Astrocyte (in vitro differentiated cells and primary cell): ENCODE data around the gene PRICKLE1. TPM values are rescaled to one million over a fixed set of nuclear protein-coding genes. Genes with fewer than 3 reads are reported as not detected.

Source experiments
- DNase-seq: peaks from one replicate; pipeline ENCODE4 v3.0.0-alpha.2; 2010; ENCODE audit warnings: low read depth
- FAIRE-seq: peaks from 2 replicates; lab custom pipeline; 2011; peaks lifted over from hg19 to GRCh38; lab: Jason Lieb, UNC
- H2AFZ ChIP-seq: 2 replicates; pipeline ENCODE4 v1.6.0; 2012; ENCODE audit warnings: low read depth, low read length, inconsistent platforms
- H3K27ac ChIP-seq: 2 replicates; pipeline ENCODE4 v1.5.1; 2011; ENCODE audit warnings: low read depth, low read length, inconsistent platforms
- H3K27me3 ChIP-seq: 2 replicates; pipeline ENCODE4 v1.6.0; 2011; ENCODE audit warnings: low read length, inconsistent platforms; ENCODE audit not compliant: insufficient read depth
- H3K36me3 ChIP-seq: 2 replicates; pipeline ENCODE4 v1.5.1; 2011; ENCODE audit warnings: low read length, inconsistent platforms; ENCODE audit not compliant: insufficient read depth
- H3K4me1 ChIP-seq: 2 replicates; pipeline ENCODE4 v1.5.1; 2011; ENCODE audit warnings: low read length, inconsistent platforms; ENCODE audit not compliant: insufficient read depth
- H3K4me2 ChIP-seq: 2 replicates; pipeline ENCODE4 v1.6.0; 2012; ENCODE audit warnings: low read length, inconsistent platforms
- H3K4me3 ChIP-seq: 2 replicates; pipeline ENCODE4 v1.5.1; 2011; ENCODE audit warnings: low read depth, mild to moderate bottlenecking, low read length, inconsistent platforms; ENCODE audit not compliant: insufficient read depth
- H3K79me2 ChIP-seq: 2 replicates; pipeline ENCODE4 v1.6.0; 2012; ENCODE audit warnings: mild to moderate bottlenecking, low read length, inconsistent platforms; ENCODE audit not compliant: insufficient read depth
- H3K9ac ChIP-seq: 2 replicates; pipeline ENCODE4 v1.6.0; 2012; ENCODE audit warnings: mild to moderate bottlenecking, low read length, inconsistent platforms
- H3K9me3 ChIP-seq: 2 replicates; pipeline ENCODE4 v1.5.1; 2012; ENCODE audit warnings: low read depth, mild to moderate bottlenecking, low read length, inconsistent platforms; ENCODE audit not compliant: insufficient read depth
- H4K20me1 ChIP-seq: 2 replicates; pipeline ENCODE4 v1.6.0; 2012; ENCODE audit warnings: low read length, inconsistent platforms; ENCODE audit not compliant: insufficient read depth
- H3K27ac Mint-ChIP-seq: one replicate; pipeline ENCODE4 v1.8.0; 2021; ENCODE audit warnings: mild to moderate bottlenecking, mixed read lengths; ENCODE audit not compliant: unreplicated experiment
- H3K27me3 Mint-ChIP-seq: one replicate; pipeline ENCODE4 v1.8.0; 2021; ENCODE audit warnings: low read depth, mixed read lengths; ENCODE audit not compliant: unreplicated experiment
- H3K36me3 Mint-ChIP-seq: one replicate; pipeline ENCODE4 v1.8.0; 2021; ENCODE audit warnings: low read depth, mixed read lengths; ENCODE audit not compliant: unreplicated experiment
- H3K4me1 Mint-ChIP-seq: one replicate; pipeline ENCODE4 v1.8.0; 2021; ENCODE audit warnings: low read depth, mixed read lengths; ENCODE audit not compliant: unreplicated experiment
- H3K4me3 Mint-ChIP-seq: one replicate; pipeline ENCODE4 v1.8.0; 2021; ENCODE audit warnings: mild to moderate bottlenecking, moderate library complexity, mixed read lengths; ENCODE audit not compliant: unreplicated experiment
- H3K9me3 Mint-ChIP-seq: one replicate; pipeline ENCODE4 v1.8.0; 2021; ENCODE audit warnings: mild to moderate bottlenecking, mixed read lengths; ENCODE audit not compliant: unreplicated experiment
- EZH2 ChIP-seq: IDR thresholded peaks from 2 replicates; pipeline ENCODE4 v1.6.1; 2012; ENCODE audit warnings: mild to moderate bottlenecking, low read length, inconsistent platforms; ENCODE audit not compliant: insufficient read depth
- total RNA-seq: library from RNA; stranded (reverse); gene quantifications from 2 replicates; pipeline ENCODE4 v1.2.1, GENCODE V29; 2021
- TF ChIP-seq, protein P1 (sequence below): IDR thresholded peaks from 2 replicates; pipeline ENCODE4 v1.5.1; 2011; ENCODE audit warnings: low read depth, mild to moderate bottlenecking, inconsistent platforms, low read length, moderate library complexity; ENCODE audit not compliant: insufficient read depth

The PRICKLE1 gene
- total RNA-seq, 1 donor from 2014 or later, result 34.9 TPM

DNA sequence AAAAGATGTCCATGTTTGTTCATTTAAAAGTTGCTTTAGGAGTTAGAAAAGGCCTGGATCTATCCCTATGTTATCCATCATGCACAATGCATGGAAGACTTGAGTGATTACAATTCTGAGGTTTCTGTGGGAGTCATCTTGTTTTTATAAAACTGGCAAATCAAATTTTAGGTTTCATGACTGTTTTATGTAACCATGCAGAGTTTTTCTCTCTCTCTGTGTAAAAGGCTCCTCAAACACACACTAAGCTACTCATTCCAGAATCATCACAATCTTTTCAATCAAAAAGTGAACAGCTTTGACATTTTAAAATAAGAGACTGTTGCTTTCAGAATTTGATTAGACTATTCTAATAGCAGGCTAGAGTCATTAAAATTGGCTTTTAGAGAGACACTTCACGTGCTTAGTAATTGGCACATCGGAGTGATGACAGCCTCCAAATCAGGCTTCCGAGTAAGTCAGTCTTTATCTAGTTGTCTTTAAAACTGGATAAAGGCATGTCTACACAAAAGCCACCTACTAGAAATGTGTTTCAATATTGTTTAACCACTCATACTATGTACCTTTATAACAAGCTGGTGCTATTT is 31.9 kb downstream of the PRICKLE1 start:
- H3K27me3 ChIP-seq, result no peaks in the 10 kb centered on the region
- H2AFZ ChIP-seq, result no peak overlapping the region
- TF ChIP-seq, protein P1, sequence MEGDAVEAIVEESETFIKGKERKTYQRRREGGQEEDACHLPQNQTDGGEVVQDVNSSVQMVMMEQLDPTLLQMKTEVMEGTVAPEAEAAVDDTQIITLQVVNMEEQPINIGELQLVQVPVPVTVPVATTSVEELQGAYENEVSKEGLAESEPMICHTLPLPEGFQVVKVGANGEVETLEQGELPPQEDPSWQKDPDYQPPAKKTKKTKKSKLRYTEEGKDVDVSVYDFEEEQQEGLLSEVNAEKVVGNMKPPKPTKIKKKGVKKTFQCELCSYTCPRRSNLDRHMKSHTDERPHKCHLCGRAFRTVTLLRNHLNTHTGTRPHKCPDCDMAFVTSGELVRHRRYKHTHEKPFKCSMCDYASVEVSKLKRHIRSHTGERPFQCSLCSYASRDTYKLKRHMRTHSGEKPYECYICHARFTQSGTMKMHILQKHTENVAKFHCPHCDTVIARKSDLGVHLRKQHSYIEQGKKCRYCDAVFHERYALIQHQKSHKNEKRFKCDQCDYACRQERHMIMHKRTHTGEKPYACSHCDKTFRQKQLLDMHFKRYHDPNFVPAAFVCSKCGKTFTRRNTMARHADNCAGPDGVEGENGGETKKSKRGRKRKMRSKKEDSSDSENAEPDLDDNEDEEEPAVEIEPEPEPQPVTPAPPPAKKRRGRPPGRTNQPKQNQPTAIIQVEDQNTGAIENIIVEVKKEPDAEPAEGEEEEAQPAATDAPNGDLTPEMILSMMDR, result no peak
- TF ChIP-seq EZH2, result no peak
- H3K4me2 ChIP-seq, result no peak overlapping the region
- peaks cover 39% of the 10 kb centered on the region for H4K20me1 ChIP-seq
- peaks cover 87% of the 10 kb centered on the region for H3K79me2 ChIP-seq
- H3K4me3 ChIP-seq, result no peak overlapping the region
- Mint-ChIP-seq H3K4me1 (peaks cover 3% of the 10 kb centered on the region), H3K9me3 (no peaks in the 10 kb centered on the region), H3K27me3 (no peaks in the 10 kb centered on the region), H3K36me3 (no peaks in the 10 kb centered on the region), H3K27ac (no peak overlapping the region), H3K4me3 (no peak overlapping the region)
- H3K4me1 ChIP-seq, result no peaks in the 10 kb centered on the region
- FAIRE-seq (no peak), DNase-seq (no peak)
- peaks cover 3% of the 10 kb centered on the region for H3K36me3 ChIP-seq
- H3K27ac ChIP-seq, result no peak overlapping the region
- no peaks in the 10 kb centered on the region for H3K9me3 ChIP-seq
- H3K9ac ChIP-seq, result no peak overlapping the region

DNA sequence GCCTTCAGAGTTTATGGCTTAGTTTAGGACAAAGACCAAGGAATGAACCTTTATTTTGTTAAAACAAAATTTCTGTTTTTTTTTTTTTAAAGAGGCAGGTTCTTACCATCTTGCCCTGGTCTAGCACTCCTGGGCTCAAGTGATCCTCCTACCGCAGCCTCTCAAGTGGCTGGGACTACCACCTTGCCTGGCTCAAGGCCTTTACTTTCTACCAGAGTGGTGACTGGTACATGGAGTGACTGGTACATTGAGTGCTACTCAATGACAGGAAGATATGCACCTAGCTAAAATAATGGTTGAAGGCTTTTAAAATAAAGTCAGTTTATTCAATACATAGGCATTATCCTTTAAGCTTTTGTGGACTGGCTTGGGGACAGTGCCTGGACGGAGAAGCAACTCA is 32.6 kb downstream of the PRICKLE1 start:
- H3K27ac Mint-ChIP-seq, result no peak overlapping the region
- H3K9me3 Mint-ChIP-seq, result no peaks in the 10 kb centered on the region
- Histone ChIP-seq H3K4me2 (no peak overlapping the region), H3K27me3 (no peaks in the 10 kb centered on the region), H3K9me3 (no peaks in the 10 kb centered on the region), H3K4me3 (no peak overlapping the region), H4K20me1 (peaks cover 44% of the 10 kb centered on the region), H3K27ac (no peak overlapping the region), H3K9ac (no peak overlapping the region), H3K79me2 (peaks cover 88% of the 10 kb centered on the region), H2AFZ (no peak overlapping the region), H3K36me3 (peaks cover 3% of the 10 kb centered on the region), H3K4me1 (no peaks in the 10 kb centered on the region)
- H3K4me3 Mint-ChIP-seq, result no peak overlapping the region
- TF ChIP-seq EZH2, result no peak
- TF ChIP-seq, protein P1, result no peak
- DNase-seq, result no peak
- H3K4me1 Mint-ChIP-seq, result peaks cover 3% of the 10 kb centered on the region
- no peaks in the 10 kb centered on the region for H3K27me3 Mint-ChIP-seq
- H3K36me3 Mint-ChIP-seq, result peaks cover 4% of the 10 kb centered on the region
- FAIRE-seq, result no peak

DNA sequence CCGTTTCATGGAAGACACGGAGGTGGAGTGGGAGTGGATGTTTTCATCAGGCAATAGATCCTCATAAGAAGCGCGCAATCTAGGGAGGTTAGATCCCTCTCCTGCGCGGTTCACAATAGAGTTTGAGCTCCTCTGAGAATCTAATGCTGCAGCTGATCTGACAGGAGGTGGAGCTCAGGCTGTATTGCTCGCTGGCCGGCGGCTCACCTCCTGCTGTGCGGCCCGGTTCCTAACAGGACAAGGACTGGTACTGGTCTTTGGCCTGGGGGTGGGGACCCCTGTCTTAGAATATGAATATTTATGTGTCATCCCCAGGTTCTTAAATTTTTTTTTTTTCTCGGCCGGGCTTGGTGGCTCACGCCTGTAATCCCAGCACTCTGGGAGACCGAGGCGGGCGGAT is 36.7 kb downstream of the PRICKLE1 start:
- no peaks in the 10 kb centered on the region for H3K27me3 ChIP-seq
- H3K36me3 ChIP-seq, result peaks cover 10% of the 10 kb centered on the region
- H3K4me1 ChIP-seq, result no peaks in the 10 kb centered on the region
- no peak for FAIRE-seq
- H3K9me3 ChIP-seq, result no peaks in the 10 kb centered on the region
- H4K20me1 ChIP-seq, result peaks cover 65% of the 10 kb centered on the region
- no peaks in the 10 kb centered on the region for H3K27me3 Mint-ChIP-seq
- peaks cover 88% of the 10 kb centered on the region for H3K79me2 ChIP-seq
- no peak overlapping the region for H3K4me3 ChIP-seq
- no peak for DNase-seq
- no peak overlapping the region for H3K4me2 ChIP-seq
- H3K9ac ChIP-seq, result no peak overlapping the region
- peaks cover 12% of the 10 kb centered on the region for H3K36me3 Mint-ChIP-seq
- H2AFZ ChIP-seq, result no peak overlapping the region
- H3K4me3 Mint-ChIP-seq, result no peak overlapping the region
- TF ChIP-seq EZH2, result no peak
- TF ChIP-seq, protein P1, result no peak
- H3K27ac Mint-ChIP-seq, result no peak overlapping the region
- H3K27ac ChIP-seq, result no peak overlapping the region
- no peaks in the 10 kb centered on the region for H3K9me3 Mint-ChIP-seq
- H3K4me1 Mint-ChIP-seq, result peaks cover 5% of the 10 kb centered on the region
